Muscle of leg (tissue), 11 donors: Measurements from ENCODE around the gene RBM4B. TPM values are rescaled to one million over a fixed set of nuclear protein-coding genes. Genes with fewer than 3 reads are reported as not detected.

Experiments used
- DNase-seq: peaks from one replicate; pipeline ENCODE4 v3.0.0; 2013
- H3K27ac ChIP-seq: one replicate; pipeline ENCODE4 v1.5.1; 2013; ENCODE audit warnings: mild to moderate bottlenecking, low read length, control low read depth
- H3K27me3 ChIP-seq: one replicate; pipeline ENCODE4 v1.6.1; 2013; ENCODE audit warnings: low read length; ENCODE audit not compliant: control insufficient read depth, insufficient read depth
- H3K36me3 ChIP-seq: one replicate; pipeline ENCODE4 v1.6.1; 2013; ENCODE audit warnings: low read length; ENCODE audit not compliant: control insufficient read depth, insufficient read depth
- H3K4me1 ChIP-seq: one replicate; pipeline ENCODE4 v1.6.1; 2013; ENCODE audit warnings: low read length; ENCODE audit not compliant: control insufficient read depth, insufficient read depth
- H3K4me3 ChIP-seq: one replicate; pipeline ENCODE4 v1.5.1; 2013; ENCODE audit warnings: low read length, control low read depth
- H3K9me3 ChIP-seq: replicated peaks from 2 replicates; pipeline ENCODE4 v1.6.1; 2013; ENCODE audit warnings: low read depth, low read length; ENCODE audit not compliant: control insufficient read depth
- WGBS: methylation state at CpG from one replicate; pipeline ENCODE4 v1.1.5; 2013; ENCODE audit warnings: missing lambda C conversion rate; ENCODE audit not compliant: insufficient coverage; 5-methylcytosine and 5-hydroxymethylcytosine counted together
- polyA plus RNA-seq, 8 donors: library from polyadenylated mRNA; unstranded; fragments of 120-200 nt; gene quantifications; one replicate each; pipeline versions ENCODE4 v1.2.1 to v1.2.3, GENCODE V29; 2013; ENCODE audit warnings: inconsistent platforms in 1 of 8, low replicate concordance in 1 of 8; ENCODE audit not compliant: insufficient read length in 8 of 8, insufficient read depth in 1 of 8
- total RNA-seq: library from RNA; stranded (reverse); fragments of 120-200 nt; gene quantifications from one replicate; pipeline ENCODE4 v1.2.4, GENCODE V29; 2013

Gene RBM4B
- total and polyA plus RNA-seq, 9 donors = 26.7 to 42.8 (median 31.1) TPM

DNA sequence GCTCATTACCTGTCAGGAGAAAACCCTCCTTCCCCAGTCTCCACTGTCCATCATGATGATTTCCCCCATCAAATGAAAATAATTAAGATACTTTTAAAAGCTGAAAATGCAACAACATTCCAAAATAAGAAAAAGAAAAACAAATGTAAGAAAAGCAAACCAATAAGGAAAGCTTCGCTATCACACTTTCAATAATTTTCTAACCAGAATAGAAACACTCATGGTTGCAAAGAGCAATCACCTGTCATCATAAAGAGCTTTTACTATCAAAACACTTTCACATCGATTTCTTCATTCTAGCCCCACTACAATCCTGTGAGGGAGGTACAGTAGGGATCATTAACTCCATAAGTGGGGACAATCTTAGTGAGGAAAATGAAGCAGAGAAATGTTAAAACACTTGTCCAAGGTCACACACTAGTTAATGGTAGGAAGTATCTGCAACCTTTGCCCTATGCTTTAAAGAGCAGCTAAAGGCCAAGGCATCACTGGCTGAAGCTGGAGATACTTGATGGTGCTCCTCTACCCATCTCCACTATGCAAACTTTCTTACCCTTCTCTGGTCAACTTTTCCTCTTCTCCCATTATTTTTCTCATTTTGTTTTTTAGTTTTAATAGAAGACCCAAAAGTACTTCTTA is 2.6 kb downstream of the RBM4B start:
- Histone ChIP-seq H3K4me3 (no peak overlapping the region), H3K9me3 (no peaks in the 10 kb centered on the region), H3K36me3 (peaks cover 20% of the 10 kb centered on the region), H3K4me1 (peaks cover 22% of the 10 kb centered on the region), H3K27ac (no peak overlapping the region), H3K27me3 (no peaks in the 10 kb centered on the region)
- DNase-seq = no peak
- no CpG with 5 or more reads among the region's 2 CpGs for WGBS

DNA sequence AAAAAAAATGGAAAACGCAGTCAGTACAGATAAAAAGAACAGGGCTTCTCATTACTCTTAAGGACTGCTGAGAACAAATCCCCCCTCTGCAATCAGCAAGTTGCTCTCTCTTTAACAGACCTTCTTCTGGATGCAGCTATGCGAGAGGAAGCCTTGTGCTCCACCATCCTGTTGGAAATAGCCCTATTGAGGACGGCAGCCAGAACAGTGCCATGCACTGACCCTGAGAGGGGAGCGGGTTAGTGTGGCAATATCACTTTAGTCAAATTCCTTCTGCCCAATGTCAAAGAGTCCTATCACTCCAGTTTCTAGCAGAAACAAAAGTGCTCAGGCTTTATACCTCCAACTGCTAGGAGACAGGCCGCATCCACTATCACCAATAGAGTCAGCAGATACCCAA is 6.9 kb downstream of the RBM4B start:
- no peaks in the 10 kb centered on the region for H3K27me3 ChIP-seq
- no peak overlapping the region for H3K27ac ChIP-seq
- WGBS = 100% methylated on average over 1 of the region's 5 CpGs
- DNase-seq = no peak
- H3K36me3 ChIP-seq = peaks cover 44% of the 10 kb centered on the region
- H3K4me3 ChIP-seq = no peak overlapping the region
- H3K9me3 ChIP-seq = no peaks in the 10 kb centered on the region
- H3K4me1 ChIP-seq = peaks cover 15% of the 10 kb centered on the region

DNA sequence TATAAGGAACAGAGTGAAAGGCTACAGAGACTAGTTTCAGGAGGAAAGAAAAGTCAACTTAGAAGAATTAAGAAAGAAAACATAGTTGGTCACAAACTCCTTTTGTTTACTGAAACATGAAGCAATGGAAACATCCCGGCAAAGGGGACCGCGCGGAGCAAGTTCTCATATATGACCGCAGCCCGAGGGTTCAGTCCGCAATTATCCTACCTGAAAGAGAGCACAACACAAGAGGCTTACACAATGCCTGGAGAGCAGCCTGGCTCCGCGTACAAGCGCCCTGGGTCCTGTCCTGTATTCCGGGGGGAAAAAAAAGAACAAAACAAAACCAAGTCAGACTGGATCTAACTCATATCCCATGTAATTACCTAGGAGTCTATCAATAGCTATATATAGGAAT is 12.3 kb downstream of the RBM4B start:
- H3K4me1 ChIP-seq = peaks cover 10% of the 10 kb centered on the region
- 91% methylated on average over 6 of the region's 11 CpGs for WGBS

DNA sequence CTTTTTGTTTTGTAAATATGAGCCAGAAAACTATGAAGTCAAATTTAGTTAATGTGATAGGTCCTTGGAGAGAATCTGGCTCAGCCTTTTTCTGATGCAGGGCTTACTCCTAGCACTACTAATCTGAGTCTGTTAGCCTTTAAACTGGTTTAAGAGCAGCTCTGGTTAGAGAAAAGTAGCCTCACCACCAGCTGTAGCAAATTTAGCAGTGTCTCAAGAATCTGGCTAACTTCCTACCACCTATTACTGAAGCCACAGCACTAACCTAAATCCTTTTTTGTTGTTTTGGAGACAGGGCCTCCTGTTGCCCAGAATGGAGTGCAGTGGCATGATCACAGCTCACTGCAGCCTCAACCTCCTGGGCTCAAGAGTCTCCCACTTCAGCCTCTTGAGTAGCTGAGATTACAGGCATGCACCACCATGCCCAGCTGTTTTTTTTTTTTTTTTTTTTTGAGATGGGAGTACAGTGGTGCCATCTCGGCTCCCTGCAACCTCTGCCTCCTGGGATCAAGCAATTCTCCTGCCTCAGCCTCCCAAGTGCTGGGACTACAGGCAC is 13.9 kb downstream of the RBM4B start:
- DNase-seq = no peak
- no peak overlapping the region for H3K27ac ChIP-seq
- no peak overlapping the region for H3K4me3 ChIP-seq
- no peaks in the 10 kb centered on the region for H3K9me3 ChIP-seq
- no CpG with 5 or more reads among the region's 1 CpG for WGBS
- no peaks in the 10 kb centered on the region for H3K27me3 ChIP-seq
- peaks cover 59% of the 10 kb centered on the region for H3K36me3 ChIP-seq
- H3K4me1 ChIP-seq = peaks cover 6% of the 10 kb centered on the region

More for the DNA sequence above, 12.3 kb downstream of the RBM4B start:
- peaks cover 56% of the 10 kb centered on the region for H3K36me3 ChIP-seq
- no peak for DNase-seq
- no peaks in the 10 kb centered on the region for H3K27me3 ChIP-seq
- no peaks in the 10 kb centered on the region for H3K9me3 ChIP-seq
- H3K27ac ChIP-seq = no peak overlapping the region
- no peak overlapping the region for H3K4me3 ChIP-seq

DNA sequence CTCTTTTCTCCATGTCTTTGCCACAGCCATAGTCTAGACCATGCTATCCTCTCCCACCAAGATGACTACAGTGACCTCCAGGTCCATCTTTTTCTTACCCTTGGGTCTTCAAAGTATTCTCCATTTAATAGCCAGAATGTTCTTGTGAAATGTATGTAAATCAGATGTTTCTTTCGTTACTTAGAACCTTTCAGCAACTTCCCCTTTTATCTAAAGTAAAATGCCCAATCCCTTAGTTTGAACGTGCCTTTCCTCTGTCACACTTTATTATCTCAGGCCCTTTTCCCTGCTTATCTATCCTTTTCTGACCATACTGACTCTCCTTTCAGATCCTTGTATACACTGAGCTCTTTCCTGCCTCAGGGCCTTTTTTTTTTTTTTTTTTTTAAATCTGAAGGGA is 17.9 kb downstream of the RBM4B start:
- no CpG with 5 or more reads among the region's 2 CpGs for WGBS
- H3K27me3 ChIP-seq = no peaks in the 10 kb centered on the region

DNA sequence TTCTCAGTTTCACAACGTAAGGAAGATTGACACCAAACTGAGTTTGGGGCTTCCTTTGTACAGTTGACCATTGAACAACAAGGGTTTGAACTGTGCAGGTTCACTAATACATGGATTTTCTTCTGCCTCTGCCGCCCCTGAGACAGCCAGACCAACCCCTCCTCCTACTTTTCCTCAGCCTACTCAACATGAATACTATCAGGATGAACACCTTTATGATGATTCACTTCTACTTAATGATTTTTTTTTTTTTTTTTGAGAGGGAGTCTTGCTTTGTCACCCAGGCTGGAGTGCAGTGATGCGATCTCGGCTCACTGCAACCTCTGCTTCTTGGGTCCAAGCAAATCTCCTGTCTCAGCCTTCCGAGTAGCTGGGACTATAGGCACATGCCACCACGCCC is 24.6 kb downstream of the RBM4B start:
- Histone ChIP-seq H3K4me1 (no peaks in the 10 kb centered on the region), H3K9me3 (no peaks in the 10 kb centered on the region), H3K4me3 (no peak overlapping the region), H3K36me3 (peaks cover 51% of the 10 kb centered on the region), H3K27ac (no peak overlapping the region), H3K27me3 (no peaks in the 10 kb centered on the region)
- no peak for DNase-seq
- WGBS = 88% methylated on average over 2 of the region's 6 CpGs

More for the DNA sequence above, 17.9 kb downstream of the RBM4B start:
- H3K4me1 ChIP-seq = no peaks in the 10 kb centered on the region
- H3K9me3 ChIP-seq = no peaks in the 10 kb centered on the region
- H3K36me3 ChIP-seq = peaks cover 42% of the 10 kb centered on the region
- no peak for DNase-seq
- no peak overlapping the region for H3K27ac ChIP-seq
- no peak overlapping the region for H3K4me3 ChIP-seq

DNA sequence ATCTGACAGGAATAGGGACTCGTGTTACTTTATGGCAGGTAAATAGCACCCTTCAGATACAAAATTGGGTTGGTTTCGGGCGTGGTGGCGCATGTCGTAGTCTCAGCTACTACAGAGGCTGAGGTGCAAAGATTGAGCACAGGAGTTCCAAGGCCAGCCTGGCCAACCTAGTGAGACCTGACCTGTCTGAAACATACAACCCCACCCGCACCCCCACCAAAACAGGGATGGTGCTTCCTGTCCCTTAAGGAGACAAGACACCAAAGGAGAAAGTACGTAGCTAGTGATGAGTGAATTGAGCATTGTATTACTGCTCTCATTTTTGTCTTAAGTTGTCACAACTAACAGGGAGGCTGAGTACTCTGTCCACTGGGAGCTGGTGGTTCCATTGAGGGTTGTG is 25.0 kb downstream of the RBM4B start:
- Histone ChIP-seq H3K27ac (no peak overlapping the region), H3K4me3 (no peak overlapping the region), H3K9me3 (no peaks in the 10 kb centered on the region), H3K4me1 (no peaks in the 10 kb centered on the region), H3K27me3 (no peaks in the 10 kb centered on the region), H3K36me3 (peaks cover 53% of the 10 kb centered on the region)
- 95% methylated on average over 3 of the region's 7 CpGs for WGBS
- DNase-seq = no peak

DNA sequence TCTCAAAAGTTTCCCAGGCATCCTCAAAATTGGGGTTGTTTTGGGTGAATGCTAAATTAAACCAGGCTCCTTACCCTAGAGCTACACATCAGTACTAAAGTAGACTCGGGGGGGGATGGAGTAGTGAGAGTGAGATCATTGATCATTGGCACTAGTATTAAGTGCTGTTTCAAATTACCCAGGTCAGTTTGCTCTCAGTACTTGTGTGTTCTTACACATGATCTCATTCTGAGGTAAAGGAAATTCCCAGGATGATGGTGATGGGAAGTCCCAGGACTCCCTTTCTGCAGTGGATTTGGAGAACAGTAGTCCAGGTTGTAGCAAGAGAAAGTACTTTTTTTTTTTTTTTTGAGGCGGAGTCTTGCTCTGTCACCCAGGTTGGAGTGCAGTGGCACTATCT is 26.7 kb downstream of the RBM4B start:
- peaks cover 54% of the 10 kb centered on the region for H3K36me3 ChIP-seq
- WGBS = no CpG with 5 or more reads among the region's 2 CpGs

DNA sequence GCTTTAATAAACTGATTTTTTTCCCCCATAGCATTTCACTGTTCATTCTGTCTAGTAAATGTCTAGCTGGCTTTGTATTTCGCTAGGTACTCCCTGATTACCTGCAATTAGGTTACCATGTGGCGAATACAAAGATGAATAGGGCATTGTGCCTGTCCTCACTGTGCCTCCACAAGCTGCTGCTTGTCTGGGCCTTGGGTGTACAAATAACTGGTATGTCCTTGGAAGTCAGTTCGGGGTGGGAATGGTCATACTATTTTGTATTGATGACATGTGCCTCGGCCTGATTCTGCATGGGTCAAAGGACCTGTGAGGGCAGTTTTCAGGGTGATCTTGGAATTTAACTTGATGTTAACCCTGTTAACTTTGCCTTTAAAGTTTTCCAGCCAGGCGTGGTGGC is 27.8 kb downstream of the RBM4B start:
- Histone ChIP-seq H3K4me1 (peaks cover 3% of the 10 kb centered on the region), H3K27me3 (no peaks in the 10 kb centered on the region), H3K9me3 (no peaks in the 10 kb centered on the region), H3K27ac (no peak overlapping the region), H3K36me3 (peaks cover 65% of the 10 kb centered on the region), H3K4me3 (no peak overlapping the region)
- no peak for DNase-seq
- WGBS = 98% methylated on average over 4 of the region's 5 CpGs

More for the DNA sequence above, 26.7 kb downstream of the RBM4B start:
- Histone ChIP-seq H3K4me1 (no peaks in the 10 kb centered on the region), H3K9me3 (no peaks in the 10 kb centered on the region), H3K27me3 (no peaks in the 10 kb centered on the region), H3K27ac (no peak overlapping the region), H3K4me3 (no peak overlapping the region)
- no peak for DNase-seq

DNA sequence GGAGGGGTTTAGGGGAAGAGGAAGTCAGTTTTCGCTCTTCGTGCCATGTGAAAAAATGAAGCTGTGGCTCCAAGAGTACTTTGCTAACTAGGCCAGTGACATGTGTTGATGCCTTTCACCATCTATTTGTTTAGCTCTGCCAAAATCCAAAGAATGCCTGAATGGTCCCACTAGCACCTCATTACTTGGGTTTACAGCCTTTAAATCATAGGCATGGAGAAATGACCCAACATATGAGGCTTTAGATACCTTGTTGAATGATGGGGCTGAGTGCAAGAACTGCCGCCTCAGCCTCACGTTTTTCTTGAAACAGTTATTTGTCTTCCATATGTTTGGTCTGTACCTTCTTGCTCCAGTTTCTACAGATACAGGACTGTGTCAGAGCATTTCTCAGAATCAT is 30.9 kb downstream of the RBM4B start:
- H3K36me3 ChIP-seq = peaks cover 77% of the 10 kb centered on the region
- WGBS = no CpG with 5 or more reads among the region's 4 CpGs
- H3K4me1 ChIP-seq = peaks cover 20% of the 10 kb centered on the region
- H3K27ac ChIP-seq = no peak overlapping the region
- no peak overlapping the region for H3K4me3 ChIP-seq
- no peak for DNase-seq
- no peaks in the 10 kb centered on the region for H3K27me3 ChIP-seq
- H3K9me3 ChIP-seq = no peaks in the 10 kb centered on the region
